PFSK-1 (cell line): ENCODE results near the gene RAP1GAP2.

Source experiments
- POLR2AphosphoS5 ChIP-seq: IDR thresholded peaks from 2 replicates; pipeline ENCODE4 v1.6.1; 2012; ENCODE audit warnings: low read depth, mild to moderate bottlenecking, control low read depth, low read length, moderate library complexity
- TF ChIP-seq, protein P1 (sequence below), 2 experiments: IDR thresholded peaks; 2 replicates each; pipeline versions ENCODE4 v1.6.1 to v1.8.0; 2011 to 2012; ENCODE audit warnings: low read depth in 2 of 2, low read length in 2 of 2, control low read depth in 1 of 2, inconsistent platforms in 1 of 2, mild to moderate bottlenecking in 1 of 2, moderate library complexity in 1 of 2; ENCODE audit not compliant: insufficient read depth in 1 of 2

DNA sequence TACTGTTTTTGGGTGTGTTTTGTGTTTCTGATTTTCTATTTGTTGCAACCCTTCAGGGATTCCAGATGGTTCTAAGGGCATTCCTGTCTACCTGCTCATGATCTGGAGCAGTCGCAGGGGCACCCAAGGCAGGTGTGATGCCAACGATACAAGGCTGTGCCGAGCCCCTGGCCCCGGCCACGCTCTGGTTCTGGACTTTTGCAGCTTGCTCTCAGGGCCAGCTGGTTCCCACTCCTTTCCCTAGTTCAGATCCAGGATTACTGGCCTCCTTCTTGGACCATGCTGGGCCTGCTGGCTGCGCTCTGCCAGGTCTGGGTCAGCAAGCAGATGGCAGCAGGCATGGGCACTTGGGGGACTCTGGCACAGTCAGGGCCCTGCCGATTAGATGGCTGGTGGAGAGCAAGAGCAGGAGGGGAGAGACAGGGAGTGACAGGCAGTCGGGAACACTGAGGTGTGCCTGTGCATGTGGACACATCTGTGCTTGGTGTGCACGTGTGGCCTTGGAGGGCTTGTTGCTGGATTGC lies 15.2 kb upstream of the RAP1GAP2 start:
- TF ChIP-seq POLR2AphosphoS5, result no peak
- TF ChIP-seq, protein P1, sequence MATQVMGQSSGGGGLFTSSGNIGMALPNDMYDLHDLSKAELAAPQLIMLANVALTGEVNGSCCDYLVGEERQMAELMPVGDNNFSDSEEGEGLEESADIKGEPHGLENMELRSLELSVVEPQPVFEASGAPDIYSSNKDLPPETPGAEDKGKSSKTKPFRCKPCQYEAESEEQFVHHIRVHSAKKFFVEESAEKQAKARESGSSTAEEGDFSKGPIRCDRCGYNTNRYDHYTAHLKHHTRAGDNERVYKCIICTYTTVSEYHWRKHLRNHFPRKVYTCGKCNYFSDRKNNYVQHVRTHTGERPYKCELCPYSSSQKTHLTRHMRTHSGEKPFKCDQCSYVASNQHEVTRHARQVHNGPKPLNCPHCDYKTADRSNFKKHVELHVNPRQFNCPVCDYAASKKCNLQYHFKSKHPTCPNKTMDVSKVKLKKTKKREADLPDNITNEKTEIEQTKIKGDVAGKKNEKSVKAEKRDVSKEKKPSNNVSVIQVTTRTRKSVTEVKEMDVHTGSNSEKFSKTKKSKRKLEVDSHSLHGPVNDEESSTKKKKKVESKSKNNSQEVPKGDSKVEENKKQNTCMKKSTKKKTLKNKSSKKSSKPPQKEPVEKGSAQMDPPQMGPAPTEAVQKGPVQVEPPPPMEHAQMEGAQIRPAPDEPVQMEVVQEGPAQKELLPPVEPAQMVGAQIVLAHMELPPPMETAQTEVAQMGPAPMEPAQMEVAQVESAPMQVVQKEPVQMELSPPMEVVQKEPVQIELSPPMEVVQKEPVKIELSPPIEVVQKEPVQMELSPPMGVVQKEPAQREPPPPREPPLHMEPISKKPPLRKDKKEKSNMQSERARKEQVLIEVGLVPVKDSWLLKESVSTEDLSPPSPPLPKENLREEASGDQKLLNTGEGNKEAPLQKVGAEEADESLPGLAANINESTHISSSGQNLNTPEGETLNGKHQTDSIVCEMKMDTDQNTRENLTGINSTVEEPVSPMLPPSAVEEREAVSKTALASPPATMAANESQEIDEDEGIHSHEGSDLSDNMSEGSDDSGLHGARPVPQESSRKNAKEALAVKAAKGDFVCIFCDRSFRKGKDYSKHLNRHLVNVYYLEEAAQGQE (IDR thresholded peaks at IDR 0.05; ENCODE audit: insufficient read depth in 1 of 2, low read depth in 2 of 2, low read length in 2 of 2), result no peak
